NT2/D1 (cell line): ENCODE results near the gene KRTAP10-4.

Experiments used
- SUZ12 ChIP-seq: IDR thresholded peaks from 2 replicates; pipeline ENCODE4 v1.6.1; 2011; ENCODE audit not compliant: insufficient read length, insufficient read depth; ENCODE audit errors: extremely low read depth
- YY1 ChIP-seq: IDR thresholded peaks from 2 replicates; pipeline ENCODE4 v1.6.1; 2011; ENCODE audit not compliant: insufficient read length, insufficient read depth

GRCh38 chr21:44525391-44526095 is 48.0 kb upstream of the KRTAP10-4 start:
- TF ChIP-seq YY1 (no peak), SUZ12 (no peak)
